ENCODE data around the gene PRADC1. TPM values are rescaled to one million over a fixed set of nuclear protein-coding genes. Genes with fewer than 3 reads are reported as not detected.
A peak's percentile ranks its signal among the peaks of the same experiment; 100 is the strongest.
"Not testable (repeated sequence)": the region's sequence is repeated elsewhere in the genome, so short reads cannot be mapped to it uniquely, and the experiment has no call there.

The PRADC1 gene
- total and polyA plus RNA-seq, 2 donors (not counting 1 experiment from before 2014, with no cell fraction given), result 11.7 to 12.3 TPM

GRCh38 chr2:73205611-73206010, 27.4 kb downstream of the PRADC1 start:
- H3K27me3 ChIP-seq (ENCODE audit: control insufficient read depth, insufficient read depth, low read length), result peaks cover 28% of the 10 kb centered on the region
- TF ChIP-seq EZH2 (IDR thresholded peaks at IDR 0.05; ENCODE audit: low read length, missing control alignments) (no peak), CTCF (conservative IDR thresholded peaks at IDR 0.05 in 1 of 2, IDR thresholded peaks at IDR 0.05 in 1 of 2; ENCODE audit: low read depth in 1 of 2, low read length in 2 of 2) (no peak)
- no peak overlapping the region for H3K4me2 ChIP-seq (ENCODE audit: extremely low read depth, insufficient read depth, low read length)

GRCh38 chr2:73203055-73203681, 29.9 kb downstream of the PRADC1 start:
- H3K9ac ChIP-seq (ENCODE audit: insufficient read depth, low read length), result no peak overlapping the region
- no peaks in the 10 kb centered on the region for H3K79me2 ChIP-seq (ENCODE audit: control insufficient read depth, insufficient read depth, low read length)
- H3K4me1 ChIP-seq (ENCODE audit: control insufficient read depth, extremely low read depth, insufficient read depth, low read length), result no peaks in the 10 kb centered on the region
- H3K27me3 ChIP-seq (ENCODE audit: control insufficient read depth, insufficient read depth, low read length), result peaks cover 38% of the 10 kb centered on the region
- no peaks in the 10 kb centered on the region for H3K9me3 ChIP-seq (ENCODE audit: control insufficient read depth, insufficient read depth, low read depth, low read length)
- TF ChIP-seq CTCF (conservative IDR thresholded peaks at IDR 0.05 in 1 of 2, IDR thresholded peaks at IDR 0.05 in 1 of 2; ENCODE audit: low read depth in 1 of 2, low read length in 2 of 2) (no peak), EZH2 (IDR thresholded peaks at IDR 0.05; ENCODE audit: low read length, missing control alignments) (peak; percentile 85)
- no peak overlapping the region for H3K4me3 ChIP-seq (replicated peaks in 1 of 4; ENCODE audit: control extremely low read depth in 1 of 4, insufficient read depth in 1 of 4, low read depth in 3 of 4, low read length in 4 of 4)
- H3K4me2 ChIP-seq (ENCODE audit: extremely low read depth, insufficient read depth, low read length), result no peak overlapping the region
- H4K20me1 ChIP-seq (ENCODE audit: control insufficient read depth, extremely low read depth, insufficient read depth, low read length), result no peaks in the 10 kb centered on the region
- no peak overlapping the region for H3K27ac ChIP-seq (ENCODE audit: insufficient read depth, low read length)
- no peaks in the 10 kb centered on the region for H3K36me3 ChIP-seq (ENCODE audit: control insufficient read depth, insufficient read depth, low read length)
- H2AFZ ChIP-seq (ENCODE audit: low read length), result no peak overlapping the region
- peak; percentile 5 to 13 for DNase-seq (ENCODE audit: low read depth in 2 of 2)

More at GRCh38 chr2:73205611-73206010, 27.4 kb downstream of the PRADC1 start:
- no peak overlapping the region for H3K9ac ChIP-seq (ENCODE audit: insufficient read depth, low read length)
- no peaks in the 10 kb centered on the region for H3K79me2 ChIP-seq (ENCODE audit: control insufficient read depth, insufficient read depth, low read length)
- no peak overlapping the region for H3K27ac ChIP-seq (ENCODE audit: insufficient read depth, low read length)
- no peaks in the 10 kb centered on the region for H3K4me1 ChIP-seq (ENCODE audit: control insufficient read depth, extremely low read depth, insufficient read depth, low read length)
- peak in 1 of 2 donors; percentile 32 for DNase-seq (ENCODE audit: low read depth in 2 of 2)
- H2AFZ ChIP-seq (ENCODE audit: low read length), result no peak overlapping the region
- H3K4me3 ChIP-seq (replicated peaks in 1 of 4; ENCODE audit: control extremely low read depth in 1 of 4, insufficient read depth in 1 of 4, low read depth in 3 of 4, low read length in 4 of 4), result no peak overlapping the region
- no peaks in the 10 kb centered on the region for H4K20me1 ChIP-seq (ENCODE audit: control insufficient read depth, extremely low read depth, insufficient read depth, low read length)
- H3K36me3 ChIP-seq (ENCODE audit: control insufficient read depth, insufficient read depth, low read length), result no peaks in the 10 kb centered on the region
- H3K9me3 ChIP-seq (ENCODE audit: control insufficient read depth, insufficient read depth, low read depth, low read length), result no peaks in the 10 kb centered on the region

GRCh38 chr2:73202156-73203054, 30.6 kb downstream of the PRADC1 start, which contains the start of gene NOTO:
TSS of gene NOTO (plus strand) at chr2:73202574. CDS start at chr2:73202667, 93 bp downstream.
- TF ChIP-seq EZH2 (IDR thresholded peaks at IDR 0.05; ENCODE audit: low read length, missing control alignments), result no peak
- no peak for TF ChIP-seq CTCF (conservative IDR thresholded peaks at IDR 0.05 in 1 of 2, IDR thresholded peaks at IDR 0.05 in 1 of 2; ENCODE audit: low read depth in 1 of 2, low read length in 2 of 2)
- H4K20me1 ChIP-seq (ENCODE audit: control insufficient read depth, extremely low read depth, insufficient read depth, low read length), result no peaks in the 10 kb centered on the region
- no peaks in the 10 kb centered on the region for H3K79me2 ChIP-seq (ENCODE audit: control insufficient read depth, insufficient read depth, low read length)
- no peaks in the 10 kb centered on the region for H3K36me3 ChIP-seq (ENCODE audit: control insufficient read depth, insufficient read depth, low read length)
- H3K9ac ChIP-seq (ENCODE audit: insufficient read depth, low read length), result no peak within 1 kb of the TSS
- peaks cover 40% of the 10 kb centered on the region for H3K27me3 ChIP-seq (ENCODE audit: control insufficient read depth, insufficient read depth, low read length)
- H3K4me2 ChIP-seq (ENCODE audit: extremely low read depth, insufficient read depth, low read length), result peak within 1 kb of the TSS; percentile 59
- H3K9me3 ChIP-seq (ENCODE audit: control insufficient read depth, insufficient read depth, low read depth, low read length), result no peaks in the 10 kb centered on the region
- H3K4me1 ChIP-seq (ENCODE audit: control insufficient read depth, extremely low read depth, insufficient read depth, low read length), result no peaks in the 10 kb centered on the region
- H2AFZ ChIP-seq (ENCODE audit: low read length), result no peak within 1 kb of the TSS
- DNase-seq (ENCODE audit: low read depth in 2 of 2), result peak in 1 of 2 donors; percentile 34
- H3K27ac ChIP-seq (ENCODE audit: insufficient read depth, low read length), result no peak within 1 kb of the TSS
- H3K4me3 ChIP-seq (replicated peaks in 1 of 4; ENCODE audit: control extremely low read depth in 1 of 4, insufficient read depth in 1 of 4, low read depth in 3 of 4, low read length in 4 of 4), result peak within 1 kb of the TSS in 2 of 4 experiments; percentile 2 to 27

- not testable (repeated sequence) for H4K20me1 ChIP-seq (ENCODE audit: control insufficient read depth, extremely low read depth, insufficient read depth, low read length); H3K9ac ChIP-seq (ENCODE audit: insufficient read depth, low read length); H3K4me2 ChIP-seq (ENCODE audit: extremely low read depth, insufficient read depth, low read length); H3K9me3 ChIP-seq (ENCODE audit: control insufficient read depth, insufficient read depth, low read depth, low read length); H3K36me3 ChIP-seq (ENCODE audit: control insufficient read depth, insufficient read depth, low read length); H3K4me1 ChIP-seq (ENCODE audit: control insufficient read depth, extremely low read depth, insufficient read depth, low read length); H3K79me2 ChIP-seq (ENCODE audit: control insufficient read depth, insufficient read depth, low read length); H3K27ac ChIP-seq (ENCODE audit: insufficient read depth, low read length); H3K4me3 ChIP-seq (replicated peaks in 1 of 4; ENCODE audit: control extremely low read depth in 1 of 4, insufficient read depth in 1 of 4, low read depth in 3 of 4, low read length in 4 of 4); H2AFZ ChIP-seq (ENCODE audit: low read length)
- peaks cover 40% of the 10 kb centered on the region for H3K27me3 ChIP-seq (ENCODE audit: control insufficient read depth, insufficient read depth, low read length)
- DNase-seq (ENCODE audit: low read depth in 2 of 2), result peak in 1 of 2 donors; percentile 23
These were observed 32.8 kb downstream of the PRADC1 start for GRCh38 chr2:73200281-73200680.

All from fibroblast of lung (primary cell).